ENCODE results near the gene CA6. TPM values are rescaled to one million over a fixed set of nuclear protein-coding genes. Genes with fewer than 3 reads are reported as not detected.

The CA6 gene
- total and polyA plus RNA-seq, 2 of the 8 experiments (the other 6 are each of a cell fraction or from before 2014, with no cell fraction given) = not detected

GRCh38 chr1:8969937-8970336 lies 24.3 kb downstream of the CA6 start:
- no peak overlapping the region for H4K5ac ChIP-seq (ENCODE audit: insufficient read length, low read depth, low read length)
- H3K36me3 ChIP-seq (ENCODE audit: control insufficient read depth in 2 of 4, insufficient read depth in 4 of 4, low read length in 3 of 4) = no peaks in the 10 kb centered on the region
- TF ChIP-seq GABPA (IDR thresholded peaks at IDR 0.05; ENCODE audit: borderline replicate concordance, insufficient read depth, low read length) (no peak), SUZ12 (IDR thresholded peaks at IDR 0.05; ENCODE audit: low read length) (no peak), EZH2 (IDR thresholded peaks at IDR 0.05; ENCODE audit: low read depth, low read length, severe bottlenecking) (no peak), NANOG (IDR thresholded peaks at IDR 0.05; ENCODE audit: insufficient read depth, low read depth, low read length, poor library complexity, severe bottlenecking) (no peak)
- no peaks in the 10 kb centered on the region for H4K20me1 ChIP-seq (replicated peaks in 1 of 2; ENCODE audit: control insufficient read depth in 1 of 2, insufficient read depth in 2 of 2, low read length in 2 of 2)
- H4K8ac ChIP-seq (ENCODE audit: extremely low read depth, insufficient read depth, low read length) = no peak overlapping the region
- H3K4me3 ChIP-seq (ENCODE audit: extremely low read depth in 1 of 4, insufficient read depth in 2 of 4, low read depth in 3 of 4, low read length in 4 of 4) = no peak overlapping the region
- H3K4me2 ChIP-seq (ENCODE audit: insufficient read depth in 1 of 2, low read depth in 2 of 2, low read length in 2 of 2) = no peak overlapping the region
- H3K79me2 ChIP-seq (ENCODE audit: control insufficient read depth in 1 of 2, insufficient read depth in 2 of 2, low read length in 2 of 2) = no peaks in the 10 kb centered on the region
- H2AFZ ChIP-seq (ENCODE audit: low read length) = no peak overlapping the region
- no peak overlapping the region for H2BK12ac ChIP-seq (ENCODE audit: low read depth, low read length)
- ChIA-PET POLR2A (ENCODE audit: partially characterized antibody) (no interaction called here), CTCF (ENCODE audit: partially characterized antibody) (interaction anchor here (1.3 to 2.3 kb wide), 2 partner anchors 8 to 18 kb away, joined by 3 to 7 read pairs; no protein-coding TSS in a partner anchor)
- no peaks in the 10 kb centered on the region for H3K23me2 ChIP-seq (ENCODE audit: low read depth, low read length)
- H3K27me3 ChIP-seq (replicated peaks in 1 of 4; ENCODE audit: control insufficient read depth in 3 of 4, extremely low read depth in 1 of 4, insufficient read depth in 3 of 4, low read length in 3 of 4) = no peaks in the 10 kb centered on the region
- no peak overlapping the region for H2BK120ac ChIP-seq (replicated peaks; ENCODE audit: low read depth, low read length)
- H3K79me1 ChIP-seq (ENCODE audit: low read depth, low read length) = no peaks in the 10 kb centered on the region
- no peak overlapping the region for H3K56ac ChIP-seq (replicated peaks; ENCODE audit: insufficient read length, low read depth, low read length)
- H3K4me1 ChIP-seq (replicated peaks in 1 of 4; ENCODE audit: control insufficient read depth in 3 of 4, insufficient read depth in 4 of 4, low read length in 3 of 4) = no peaks in the 10 kb centered on the region
- H3K4ac ChIP-seq (replicated peaks; ENCODE audit: insufficient read length, low read depth, low read length) = no peak overlapping the region
- H2BK5ac ChIP-seq (ENCODE audit: low read depth, low read length) = no peak overlapping the region
- H3K18ac ChIP-seq (ENCODE audit: extremely low read depth, low read length) = no peak overlapping the region
- FAIRE-seq = no peak
- no peak overlapping the region for H2BK20ac ChIP-seq (ENCODE audit: low read length)
- no peak overlapping the region for H3K14ac ChIP-seq (ENCODE audit: insufficient read length)
- H3K23ac ChIP-seq (ENCODE audit: insufficient read length) = no peak overlapping the region
- no peak for DNase-seq (ENCODE audit: low read depth in 1 of 2, low spot score in 2 of 2)
- H3K9me3 ChIP-seq (ENCODE audit: insufficient read depth in 2 of 2, low read depth in 1 of 2, low read length in 1 of 2) = no peaks in the 10 kb centered on the region
- no peak overlapping the region for H3K27ac ChIP-seq (ENCODE audit: low read depth, low read length)
- no peak overlapping the region for H2AK5ac ChIP-seq (ENCODE audit: low read depth, low read length)
- no peak overlapping the region for H3K9ac ChIP-seq (replicated peaks in 1 of 4; ENCODE audit: extremely low read depth in 1 of 4, low read depth in 3 of 4, low read length in 3 of 4)
- WGBS, 2 experiments (ENCODE audit: extremely low coverage in 1 of 2, insufficient coverage in 1 of 2, insufficient read length in 1 of 2, insufficient replicate concordance in 2 of 2, low coverage in 1 of 2, low lambda C conversion rate in 2 of 2, missing lambda C conversion rate in 1 of 2) = 92% methylated on average over 1 of the region's 7 CpGs; no CpG with 5 or more reads in 1 of the 2 experiments
- no peak overlapping the region for H4K91ac ChIP-seq (replicated peaks; ENCODE audit: insufficient read length, low read length)
- no peak overlapping the region for H2BK15ac ChIP-seq (ENCODE audit: low read length)
